ENCODE results near the gene LRRC75A. TPM values are rescaled to one million over a fixed set of nuclear protein-coding genes. Genes with fewer than 3 reads are reported as not detected.
A peak's percentile ranks its signal among the peaks of the same experiment; 100 is the strongest.

Gene LRRC75A
- total RNA-seq, 1 donor from 2014 or later: 2.9 TPM

DNA sequence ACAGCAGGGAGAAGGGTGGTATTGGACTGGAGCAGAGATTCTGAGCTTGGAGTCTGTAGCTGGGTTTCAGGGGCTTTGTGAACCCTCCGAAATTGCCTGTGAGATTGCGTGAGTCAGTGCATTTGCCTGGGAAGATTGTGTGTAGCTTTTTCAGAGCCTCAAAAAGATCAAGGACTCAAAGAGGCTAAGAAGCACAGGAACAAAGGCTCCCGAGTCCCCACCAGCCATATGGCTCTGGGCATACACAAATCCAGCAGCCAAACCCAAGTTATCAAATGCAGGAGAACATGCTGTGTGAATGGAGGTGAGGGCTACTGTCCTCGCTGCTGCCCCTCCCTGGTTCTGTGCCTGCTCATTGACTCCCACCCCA is 3.0 kb downstream of the LRRC75A start:
- DNase-seq (ENCODE audit: extremely low spot score, unreplicated experiment): no peak
- H3K4me1 Mint-ChIP-seq (ENCODE audit: unreplicated experiment): peaks cover 21% of the 10 kb centered on the region
- H3K4me3 Mint-ChIP-seq: peak overlapping the region; percentile 64
- H3K27ac Mint-ChIP-seq: no peak overlapping the region
- no peaks in the 10 kb centered on the region for H3K9me3 Mint-ChIP-seq
- TF ChIP-seq, protein P1, sequence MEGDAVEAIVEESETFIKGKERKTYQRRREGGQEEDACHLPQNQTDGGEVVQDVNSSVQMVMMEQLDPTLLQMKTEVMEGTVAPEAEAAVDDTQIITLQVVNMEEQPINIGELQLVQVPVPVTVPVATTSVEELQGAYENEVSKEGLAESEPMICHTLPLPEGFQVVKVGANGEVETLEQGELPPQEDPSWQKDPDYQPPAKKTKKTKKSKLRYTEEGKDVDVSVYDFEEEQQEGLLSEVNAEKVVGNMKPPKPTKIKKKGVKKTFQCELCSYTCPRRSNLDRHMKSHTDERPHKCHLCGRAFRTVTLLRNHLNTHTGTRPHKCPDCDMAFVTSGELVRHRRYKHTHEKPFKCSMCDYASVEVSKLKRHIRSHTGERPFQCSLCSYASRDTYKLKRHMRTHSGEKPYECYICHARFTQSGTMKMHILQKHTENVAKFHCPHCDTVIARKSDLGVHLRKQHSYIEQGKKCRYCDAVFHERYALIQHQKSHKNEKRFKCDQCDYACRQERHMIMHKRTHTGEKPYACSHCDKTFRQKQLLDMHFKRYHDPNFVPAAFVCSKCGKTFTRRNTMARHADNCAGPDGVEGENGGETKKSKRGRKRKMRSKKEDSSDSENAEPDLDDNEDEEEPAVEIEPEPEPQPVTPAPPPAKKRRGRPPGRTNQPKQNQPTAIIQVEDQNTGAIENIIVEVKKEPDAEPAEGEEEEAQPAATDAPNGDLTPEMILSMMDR (conservative IDR thresholded peaks at IDR 0.05): no peak
- no peaks in the 10 kb centered on the region for H3K36me3 Mint-ChIP-seq
- H3K27me3 Mint-ChIP-seq: peaks cover 51% of the 10 kb centered on the region

DNA sequence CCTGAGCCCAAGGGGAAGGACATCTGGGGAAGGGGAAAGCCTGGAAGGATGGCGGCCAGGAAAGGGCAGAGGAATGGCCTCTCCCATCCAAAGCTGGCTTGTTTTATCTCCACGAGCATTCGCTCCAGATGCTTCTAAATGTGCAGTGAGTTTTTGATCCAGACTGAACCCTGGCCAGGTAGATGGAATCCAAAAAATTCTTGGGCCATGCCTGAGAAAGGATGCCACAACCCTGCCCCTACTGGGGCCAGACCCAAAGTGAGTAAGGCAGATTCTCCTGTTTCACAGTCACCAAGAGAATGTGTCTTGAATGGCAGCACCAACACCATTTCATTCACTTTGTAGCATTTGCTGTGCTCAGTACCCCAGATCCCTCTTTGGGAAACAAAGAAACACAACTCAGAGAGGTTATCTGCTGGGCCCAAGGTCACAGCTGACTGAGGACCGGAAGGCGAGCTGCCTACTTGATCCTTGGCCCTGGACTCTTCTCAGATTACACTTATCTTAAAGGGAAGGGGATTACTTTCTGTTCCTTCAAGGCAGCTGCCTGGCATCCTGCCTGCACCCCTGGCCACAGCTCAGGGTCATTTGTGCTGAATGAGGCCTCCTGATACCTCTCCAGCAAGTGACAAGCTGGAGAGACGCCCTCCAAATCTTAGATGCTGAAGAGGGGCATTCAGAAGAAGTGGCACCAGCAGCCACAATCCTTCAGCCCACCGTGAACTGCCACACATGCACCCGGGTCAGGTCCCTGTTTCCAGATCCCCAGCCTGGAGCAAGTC is 3.6 kb downstream of the LRRC75A start:
- no peak for DNase-seq (ENCODE audit: extremely low spot score, unreplicated experiment)
- Mint-ChIP-seq H3K9me3 (no peaks in the 10 kb centered on the region), H3K27ac (no peak overlapping the region), H3K4me1 (ENCODE audit: unreplicated experiment) (peaks cover 21% of the 10 kb centered on the region), H3K4me3 (peak overlapping the region; percentile 64), H3K36me3 (no peaks in the 10 kb centered on the region), H3K27me3 (peaks cover 45% of the 10 kb centered on the region)
- TF ChIP-seq, protein P1 (conservative IDR thresholded peaks at IDR 0.05): no peak

DNA sequence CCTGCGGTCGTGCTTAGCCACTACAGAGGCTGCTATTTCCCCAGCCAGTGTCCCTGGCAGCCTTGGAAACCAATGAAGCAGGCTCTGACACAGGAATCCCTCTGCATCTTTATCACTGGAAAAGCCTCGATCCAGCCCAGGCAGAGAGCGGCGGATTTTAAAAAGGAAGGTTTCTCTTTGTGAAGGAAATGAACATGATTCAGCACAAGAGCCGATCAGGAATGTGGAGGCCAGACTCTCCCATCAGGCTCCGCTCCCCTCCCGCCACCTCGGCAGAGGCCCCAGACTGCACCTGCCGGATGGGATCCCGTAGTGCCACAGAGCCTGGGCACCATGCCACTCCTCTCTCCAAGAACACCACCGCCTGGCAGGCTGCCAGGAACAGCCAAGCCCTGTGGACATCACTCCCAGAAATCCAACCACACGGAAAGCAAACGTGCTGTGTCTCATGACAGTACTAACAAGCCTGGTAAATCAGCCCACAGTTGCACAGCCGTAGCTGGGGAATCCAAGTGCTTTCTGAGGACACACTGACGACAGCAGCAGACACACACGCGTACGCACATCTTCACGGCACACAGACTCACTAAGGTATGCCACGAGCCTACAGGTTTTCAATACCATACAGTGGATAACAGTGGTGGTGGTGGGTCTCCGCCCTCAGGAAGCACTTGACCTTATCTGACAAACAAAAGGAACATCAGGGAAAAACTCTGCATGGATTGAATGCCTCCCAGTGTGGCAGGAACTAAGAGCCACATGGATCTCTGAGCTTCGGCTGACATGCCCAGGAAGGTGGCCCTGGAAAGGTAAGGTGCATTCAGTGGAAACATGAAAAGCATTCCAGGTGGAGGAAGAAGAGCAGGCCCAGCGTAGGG is 5.4 kb downstream of the LRRC75A start:
- Mint-ChIP-seq H3K27ac (no peak overlapping the region), H3K4me1 (ENCODE audit: unreplicated experiment) (peaks cover 21% of the 10 kb centered on the region), H3K36me3 (no peaks in the 10 kb centered on the region), H3K9me3 (no peaks in the 10 kb centered on the region), H3K4me3 (peak overlapping the region; percentile 34), H3K27me3 (peaks cover 36% of the 10 kb centered on the region)
- TF ChIP-seq, protein P1 (conservative IDR thresholded peaks at IDR 0.05): no peak
- DNase-seq (ENCODE audit: extremely low spot score, unreplicated experiment): no peak

DNA sequence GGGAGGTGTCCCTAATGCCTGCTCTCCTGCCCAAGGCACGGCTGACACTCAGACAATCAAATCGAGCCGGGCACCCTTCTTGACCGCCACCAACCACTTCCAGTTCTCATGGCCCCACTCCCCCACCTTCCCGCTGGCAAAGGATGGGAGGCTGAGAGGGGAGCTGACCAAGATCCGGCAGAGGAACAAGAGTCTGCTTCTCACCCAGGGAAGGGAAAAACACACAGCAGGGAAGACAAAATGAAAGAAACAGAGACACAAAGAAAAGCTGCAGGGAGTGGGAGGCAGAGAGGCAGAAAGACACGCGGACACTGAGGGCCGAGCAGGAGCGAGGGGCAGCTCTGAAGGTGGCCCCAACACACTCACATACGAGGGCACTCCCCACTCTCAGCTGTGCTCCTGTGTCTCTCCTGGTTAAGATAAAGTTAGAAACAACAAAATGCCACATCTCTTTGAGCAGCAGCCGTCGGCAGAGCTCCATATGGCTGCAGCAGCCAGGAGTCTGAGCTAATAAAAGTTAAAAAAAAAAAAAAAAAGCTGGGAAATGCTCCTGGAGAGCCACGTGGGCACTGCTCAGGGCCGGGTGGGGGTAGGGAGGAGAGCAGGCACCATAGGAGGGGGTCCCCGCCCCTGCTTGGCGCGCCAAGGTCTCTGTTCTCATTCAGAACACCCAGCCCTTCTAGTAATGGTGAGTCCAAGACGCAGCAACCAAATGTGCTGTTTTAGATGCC is 7.4 kb downstream of the LRRC75A start:
- Mint-ChIP-seq H3K36me3 (no peaks in the 10 kb centered on the region), H3K27me3 (peaks cover 21% of the 10 kb centered on the region), H3K4me3 (no peak overlapping the region), H3K4me1 (ENCODE audit: unreplicated experiment) (peaks cover 21% of the 10 kb centered on the region), H3K27ac (no peak overlapping the region), H3K9me3 (no peaks in the 10 kb centered on the region)
- no peak for DNase-seq (ENCODE audit: extremely low spot score, unreplicated experiment)
- TF ChIP-seq, protein P1 (conservative IDR thresholded peaks at IDR 0.05): no peak

DNA sequence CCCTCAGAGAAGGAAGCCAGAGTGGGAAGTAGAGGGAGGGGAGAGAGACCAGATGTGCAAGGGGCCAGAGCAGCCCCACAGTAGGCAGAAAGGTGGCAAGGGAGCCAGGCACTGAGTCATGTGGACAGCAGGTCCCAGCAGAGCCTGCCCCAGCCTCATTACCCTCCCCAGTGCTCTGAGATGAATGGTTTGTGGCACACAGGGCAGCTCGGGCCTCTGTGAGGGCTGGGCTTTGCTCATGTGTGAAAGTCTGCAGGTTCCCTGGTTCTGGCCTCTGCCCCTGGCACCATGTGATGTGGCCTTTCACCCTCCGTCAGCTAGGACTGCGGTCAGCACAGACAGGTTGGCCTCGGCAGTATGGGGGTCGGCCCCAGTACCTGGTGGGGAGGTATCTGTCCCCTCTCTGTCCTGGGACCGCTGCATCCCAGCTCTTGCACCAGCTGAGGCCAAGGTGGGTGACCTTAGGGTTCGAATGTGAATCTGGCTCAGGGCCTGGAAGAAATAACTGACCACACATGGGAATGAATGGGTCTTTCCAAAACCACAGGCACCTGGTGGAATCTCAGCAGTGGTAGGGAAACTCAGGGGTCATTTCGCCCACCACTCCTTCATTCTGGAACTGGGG is 8.9 kb downstream of the LRRC75A start:
- Mint-ChIP-seq H3K4me1 (ENCODE audit: unreplicated experiment) (peaks cover 12% of the 10 kb centered on the region), H3K9me3 (no peaks in the 10 kb centered on the region), H3K27ac (no peak overlapping the region), H3K27me3 (peaks cover 11% of the 10 kb centered on the region), H3K4me3 (no peak overlapping the region), H3K36me3 (no peaks in the 10 kb centered on the region)
- TF ChIP-seq, protein P1 (conservative IDR thresholded peaks at IDR 0.05): no peak
- DNase-seq (ENCODE audit: extremely low spot score, unreplicated experiment): no peak

Data from type B pancreatic cell (in vitro differentiated cells).